GM21528 (cell line): Measurements from ENCODE around the gene MVK.

Experiments
- ATAC-seq: cut with Tn5 transposase; IDR thresholded peaks from one replicate; pipeline ENCODE4 v1.9.1; 2021; ENCODE audit warnings: mild to moderate bottlenecking, moderate library complexity; ENCODE audit not compliant: unreplicated experiment, low FRiP score

Gene MVK

GRCh38 chr12:109605599-109606228 lies 32.1 kb downstream of the MVK start:
- no peak for ATAC-seq

DNA sequence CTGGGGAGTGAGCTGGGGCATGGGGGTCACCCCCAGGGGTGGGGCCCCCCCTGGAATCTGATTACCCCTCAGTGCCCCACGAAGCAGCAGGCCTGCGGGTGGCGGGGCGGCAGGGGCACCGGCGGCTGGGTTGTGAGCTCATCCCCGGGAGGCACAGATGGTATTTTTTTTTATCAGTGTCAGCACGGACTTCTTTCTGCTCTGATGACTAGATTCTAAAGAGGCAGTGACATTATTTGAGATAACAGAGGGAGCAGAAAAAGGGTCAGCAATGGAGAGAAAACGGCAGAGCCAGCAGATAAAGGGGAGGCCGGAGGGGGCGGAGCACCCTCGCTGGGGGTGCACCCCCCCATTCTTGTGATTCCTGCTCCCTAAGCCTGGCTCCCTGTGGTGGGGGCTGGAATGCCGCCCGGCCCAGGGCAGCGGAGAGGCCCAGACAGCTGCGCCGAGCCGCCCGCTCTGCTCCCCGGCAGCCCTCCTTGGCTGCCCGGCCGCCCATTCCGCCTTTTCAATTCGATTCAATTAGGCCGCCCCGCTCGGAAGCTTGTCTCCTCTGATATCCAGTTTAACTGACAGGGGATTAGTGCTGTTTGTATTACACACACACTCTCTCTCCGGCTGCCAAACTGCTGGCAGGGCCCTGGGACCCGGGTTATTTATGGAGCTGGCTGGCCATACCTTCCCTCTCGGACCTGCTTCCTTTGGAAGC lies 32.9 kb downstream of the MVK start:
- ATAC-seq, result no peak

- ATAC-seq, result no peak
Measured at GRCh38 chr12:109607618-109608017, 34.0 kb downstream of the MVK start.

GRCh38 chr12:109608270-109608669 lies 34.7 kb downstream of the MVK start:
- ATAC-seq, result no peak

DNA sequence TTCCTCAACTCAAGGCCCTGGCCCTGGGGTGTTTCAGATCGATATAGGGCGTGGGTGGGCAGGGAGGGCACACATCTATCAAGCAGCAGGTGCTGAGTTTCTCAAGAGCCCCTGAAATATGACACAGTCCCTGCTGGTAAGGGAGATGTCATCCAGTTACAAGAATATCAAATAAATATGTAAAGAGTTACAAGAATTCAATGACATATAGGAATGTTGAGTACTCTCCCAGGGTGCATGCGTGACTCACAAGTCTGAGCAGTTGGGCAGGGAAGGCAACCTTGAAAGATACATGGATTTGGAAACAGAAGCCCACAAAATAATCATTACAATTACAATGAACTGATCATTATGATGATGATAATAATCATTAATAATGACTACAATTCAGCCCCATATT lies 35.2 kb downstream of the MVK start:
- no peak for ATAC-seq

GRCh38 chr12:109609342-109609741 lies 35.7 kb downstream of the MVK start:
- ATAC-seq, result no peak

DNA sequence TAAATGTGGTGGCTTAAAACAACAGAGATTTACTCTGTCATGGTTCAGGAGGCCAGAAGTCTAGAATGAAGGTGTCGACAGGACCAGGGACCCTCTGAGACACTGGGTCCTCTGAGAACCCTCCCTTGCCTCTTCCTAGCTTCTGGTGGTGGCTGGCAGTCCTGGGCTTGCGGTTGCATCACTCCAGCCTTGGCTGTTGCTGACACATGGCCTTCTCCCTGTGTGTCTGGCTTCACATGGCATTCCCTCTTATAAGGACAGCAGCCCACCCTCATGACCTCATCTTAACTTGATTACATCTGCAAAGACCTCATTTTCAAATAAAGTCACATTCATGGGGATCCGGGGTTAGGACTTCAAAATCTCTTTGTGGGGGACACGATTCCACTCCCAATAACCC lies 36.9 kb downstream of the MVK start:
- ATAC-seq, result no peak

GRCh38 chr12:109611223-109611622 lies 37.6 kb downstream of the MVK start:
- no peak for ATAC-seq

GRCh38 chr12:109612003-109612402 lies 38.4 kb downstream of the MVK start:
- ATAC-seq, result no peak

GRCh38 chr12:109612975-109613502 lies 39.4 kb downstream of the MVK start:
- ATAC-seq, result no peak

- ATAC-seq, result no peak
Measured at GRCh38 chr12:109613649-109614455, 40.3 kb downstream of the MVK start.

DNA sequence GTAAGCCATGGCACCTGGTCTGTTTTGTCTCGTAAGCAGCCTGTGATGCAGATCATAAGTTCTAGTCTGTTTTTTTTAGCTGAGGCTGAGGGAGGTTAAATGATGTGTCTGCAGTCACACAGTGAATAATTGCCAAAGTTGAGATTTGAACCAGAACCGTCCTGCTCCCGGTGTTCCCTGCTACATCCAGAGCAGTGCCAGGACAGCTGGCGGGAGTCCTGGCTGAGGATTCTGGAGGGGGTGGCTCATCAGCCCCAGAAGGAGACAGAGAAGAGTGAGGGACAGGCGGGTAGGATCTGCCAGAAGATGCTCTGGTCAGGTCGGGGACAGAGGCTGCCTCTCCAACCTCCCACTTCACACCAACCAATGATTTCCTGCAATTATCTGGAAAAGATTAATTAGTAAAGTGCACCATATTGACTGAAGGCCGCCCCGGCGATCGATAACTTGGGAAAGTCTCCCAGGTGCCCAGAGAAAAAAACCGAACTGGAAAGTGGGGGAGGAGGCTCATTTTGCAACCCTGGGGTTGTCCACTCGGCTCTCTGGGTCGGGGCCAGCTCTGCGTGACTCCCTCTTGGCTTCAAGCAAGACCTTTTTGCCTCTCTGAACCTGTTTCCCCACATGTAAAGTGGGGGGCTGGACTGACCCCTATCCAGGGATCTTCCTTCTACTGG lies 42.1 kb downstream of the MVK start:
- no peak for ATAC-seq

GRCh38 chr12:109617491-109617890 lies 43.9 kb downstream of the MVK start:
- no peak for ATAC-seq

GRCh38 chr12:109618082-109618481 lies 44.5 kb downstream of the MVK start:
- ATAC-seq, result no peak

GRCh38 chr12:109619002-109619604 lies 45.5 kb downstream of the MVK start:
- no peak for ATAC-seq

DNA sequence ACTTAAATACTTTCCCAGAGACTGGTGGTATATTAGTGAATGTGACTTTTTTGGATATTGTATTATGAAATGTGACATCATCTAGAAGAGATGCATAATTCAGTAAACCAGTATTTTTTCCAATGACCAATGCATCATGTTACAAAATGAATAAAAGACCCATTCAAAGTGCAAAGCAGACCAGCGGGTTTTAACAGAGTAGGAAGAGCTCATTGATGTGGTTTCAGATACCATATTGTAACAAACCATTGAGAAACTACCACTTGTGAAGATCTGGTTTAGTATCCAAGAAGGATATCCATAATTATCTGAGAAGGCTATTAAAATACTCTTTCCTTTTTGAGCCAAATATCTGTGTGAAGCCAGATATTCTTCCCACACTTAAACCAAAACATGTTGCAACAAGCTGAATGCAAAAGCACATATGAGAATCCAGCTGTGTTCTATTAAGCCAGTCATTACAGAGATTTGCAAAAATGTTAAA lies 47.7 kb downstream of the MVK start:
- ATAC-seq, result no peak

- ATAC-seq, result no peak
Measured at GRCh38 chr12:109621901-109622364, 48.3 kb downstream of the MVK start.

GRCh38 chr12:109624467-109624866 lies 50.9 kb downstream of the MVK start:
- no peak for ATAC-seq

DNA sequence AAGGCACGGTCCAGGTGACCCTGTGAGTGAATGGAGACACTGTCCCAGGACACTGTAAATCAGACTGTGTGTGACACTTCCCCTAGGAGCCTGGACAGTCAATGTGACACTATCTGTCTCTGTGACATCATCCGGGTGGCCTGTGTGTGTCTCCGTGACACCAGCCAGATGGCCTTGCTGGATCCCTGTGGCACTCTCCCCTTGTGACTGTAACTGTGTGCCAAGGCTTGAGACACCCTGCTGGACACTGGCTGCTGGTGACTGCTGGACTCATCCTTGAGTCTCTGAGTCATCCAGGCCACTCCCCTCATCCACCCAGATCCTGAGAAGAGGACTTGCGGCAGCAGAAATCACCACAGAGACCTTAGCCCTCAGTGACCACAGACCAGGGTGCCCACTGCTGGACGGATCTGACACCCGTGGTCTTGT lies 51.6 kb downstream of the MVK start:
- ATAC-seq, result no peak

DNA sequence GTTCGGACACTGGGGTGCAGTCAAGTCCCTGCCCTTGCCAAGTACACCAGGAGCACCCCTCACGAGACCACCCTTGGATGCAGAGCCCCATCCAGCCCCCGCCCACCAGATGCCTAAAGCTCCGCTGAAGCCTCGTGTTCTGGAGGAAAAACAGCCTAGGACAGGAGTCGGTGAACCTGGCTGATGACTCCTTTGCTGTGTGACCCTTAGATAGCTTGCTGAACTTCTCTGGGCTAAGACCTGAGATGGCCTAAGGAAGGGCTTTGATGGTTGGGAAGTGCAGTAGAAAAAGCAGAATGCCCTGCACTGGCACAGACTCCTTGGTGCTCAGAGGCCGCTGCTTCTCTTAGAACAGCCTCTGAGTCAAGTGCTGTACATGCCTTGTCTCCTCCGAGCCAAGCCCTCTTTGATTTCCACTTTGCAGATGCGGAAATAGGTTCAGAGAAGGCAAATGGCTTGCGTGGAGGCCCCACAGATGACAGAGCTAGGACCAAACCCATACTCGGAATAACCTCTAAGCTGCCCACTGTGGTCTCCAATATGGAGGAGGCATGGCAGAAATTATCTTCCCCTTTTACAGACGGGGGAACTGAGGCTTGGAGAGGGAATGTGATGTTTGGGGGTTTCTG lies 52.3 kb downstream of the MVK start:
- no peak for ATAC-seq
